A549 treated with Hydrocortisone at 1 μM for 4 hours (cell line): ENCODE measurements around the gene DNAJB11. TPM values are rescaled to one million over a fixed set of nuclear protein-coding genes. Genes with fewer than 3 reads are reported as not detected.

Experiments used
- total RNA-seq: library from RNA; stranded (reverse); fragments of 200-300 nt; extraction: Qiagen RNA extraction; gene quantifications from 5 replicates; pipeline ENCODE4 v1.2.3, GENCODE V29; 2022

Gene DNAJB11
- 48.3 to 54.8 TPM (median 52.8 TPM) in 5 replicates for total RNA-seq

DNA sequence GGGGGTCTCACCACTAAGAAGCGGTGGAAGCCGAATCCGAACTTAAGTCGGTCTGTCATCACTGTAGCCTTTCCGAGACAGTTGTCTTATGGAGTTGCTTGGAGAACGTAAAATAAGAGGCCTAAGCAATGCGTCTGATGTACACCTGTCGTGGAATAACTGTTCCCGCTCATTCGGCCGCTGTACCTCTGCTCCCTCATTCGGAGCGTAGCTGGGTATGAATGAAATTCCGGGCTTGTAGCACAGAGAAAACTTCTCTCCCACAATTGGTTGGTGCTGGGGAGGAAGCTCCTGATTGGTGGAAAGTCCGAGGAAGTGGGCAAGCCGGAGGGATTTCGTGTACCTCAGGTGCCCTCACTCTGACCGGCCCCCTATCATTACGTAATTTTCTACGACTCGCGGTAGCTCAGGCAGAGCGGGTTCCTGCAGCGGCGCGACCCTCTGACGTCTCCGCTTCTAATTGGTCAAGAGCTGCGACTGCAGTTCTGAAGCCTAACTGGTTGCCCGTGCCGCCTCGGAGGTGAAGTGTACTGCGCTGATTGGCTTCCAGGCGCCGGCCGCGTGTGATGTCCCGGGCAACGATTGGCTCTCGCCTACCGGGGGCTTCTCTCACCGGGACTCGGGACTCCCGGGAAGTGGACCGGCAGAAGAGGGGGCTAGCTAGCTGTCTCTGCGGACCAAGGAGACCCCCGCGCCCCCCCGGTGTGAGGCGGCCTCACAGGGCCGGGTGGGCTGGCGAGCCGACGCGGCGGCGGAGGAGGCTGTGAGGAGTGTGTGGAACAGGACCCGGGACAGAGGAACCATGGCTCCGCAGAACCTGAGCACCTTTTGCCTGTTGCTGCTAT, at the start of gene DNAJB11:
DNAJB11 (plus strand) TSS at position 625 of the 845 bp plus-strand sequence; CDS start at position 803, 178 bp downstream.

DNA sequence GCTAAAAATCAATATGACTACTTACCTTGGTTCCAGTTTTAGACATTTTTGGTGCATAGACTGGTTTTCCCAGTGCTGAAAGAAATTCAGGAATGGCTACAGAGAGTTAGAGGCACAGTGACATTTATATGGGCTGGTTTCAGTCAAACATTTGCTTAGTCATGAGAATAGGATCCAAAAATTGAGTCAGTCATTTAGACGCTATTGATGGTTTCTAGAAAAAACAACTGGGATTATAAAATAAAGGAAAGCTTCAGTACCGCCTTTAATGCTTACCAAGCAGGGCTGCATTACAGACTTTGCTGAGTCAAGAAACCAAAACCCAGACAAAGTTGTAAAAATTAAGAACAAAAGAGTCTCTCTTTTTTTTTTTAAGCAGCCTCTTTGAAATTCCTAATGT, 26.2 kb upstream of the DNAJB11 start, which contains the start of gene CRYGS:
CRYGS (minus strand) TSS at position 100 of the 400 bp plus-strand sequence; CDS start at position 46, 54 bp downstream.

DNA sequence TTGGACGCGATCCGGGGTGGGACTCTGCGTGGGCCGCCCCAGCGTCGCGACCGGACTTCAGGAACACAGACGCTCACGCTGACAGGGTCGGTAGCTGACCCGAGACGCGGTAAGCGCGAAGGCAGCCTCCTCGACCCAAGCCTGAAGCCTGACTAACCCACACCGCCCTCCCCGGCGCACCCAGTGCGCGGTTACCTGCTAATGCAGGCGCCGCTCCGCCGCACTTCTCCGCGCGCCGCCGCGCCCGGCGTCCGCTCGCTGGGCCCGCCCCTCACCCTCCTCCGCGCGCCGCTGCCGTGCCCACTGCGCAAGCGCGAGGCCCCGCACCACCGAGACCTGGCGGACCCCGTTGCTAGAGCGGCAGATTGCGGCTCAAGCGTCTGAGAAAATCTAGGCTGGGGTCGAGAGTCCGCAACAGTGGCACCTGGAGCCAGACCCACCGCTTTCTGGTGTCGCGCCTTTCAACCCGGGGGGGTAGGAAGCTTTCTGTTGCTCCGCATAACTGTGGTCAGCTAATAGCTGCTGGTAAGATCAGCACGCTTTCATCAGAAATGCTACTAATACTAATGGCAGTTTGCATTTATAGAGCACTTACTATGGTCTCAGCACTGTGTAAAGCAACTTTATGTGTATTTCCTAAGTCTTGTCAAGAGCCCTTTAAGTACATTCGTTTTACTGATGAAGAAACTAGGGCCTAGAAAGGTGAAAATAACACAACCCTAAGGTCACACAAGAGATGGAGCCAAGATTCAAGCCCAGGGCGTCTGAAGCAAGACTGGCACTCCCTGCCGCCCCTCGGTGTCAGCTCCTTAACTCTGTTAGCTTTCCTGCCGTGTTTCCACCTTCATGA, 3.2 kb upstream of the DNAJB11 start, which contains the start of gene TBCCD1:
TBCCD1 (minus strand) TSS at position 268 of the 850 bp plus-strand sequence. CDS start 3,010 bp downstream, outside the sequence.

DNA sequence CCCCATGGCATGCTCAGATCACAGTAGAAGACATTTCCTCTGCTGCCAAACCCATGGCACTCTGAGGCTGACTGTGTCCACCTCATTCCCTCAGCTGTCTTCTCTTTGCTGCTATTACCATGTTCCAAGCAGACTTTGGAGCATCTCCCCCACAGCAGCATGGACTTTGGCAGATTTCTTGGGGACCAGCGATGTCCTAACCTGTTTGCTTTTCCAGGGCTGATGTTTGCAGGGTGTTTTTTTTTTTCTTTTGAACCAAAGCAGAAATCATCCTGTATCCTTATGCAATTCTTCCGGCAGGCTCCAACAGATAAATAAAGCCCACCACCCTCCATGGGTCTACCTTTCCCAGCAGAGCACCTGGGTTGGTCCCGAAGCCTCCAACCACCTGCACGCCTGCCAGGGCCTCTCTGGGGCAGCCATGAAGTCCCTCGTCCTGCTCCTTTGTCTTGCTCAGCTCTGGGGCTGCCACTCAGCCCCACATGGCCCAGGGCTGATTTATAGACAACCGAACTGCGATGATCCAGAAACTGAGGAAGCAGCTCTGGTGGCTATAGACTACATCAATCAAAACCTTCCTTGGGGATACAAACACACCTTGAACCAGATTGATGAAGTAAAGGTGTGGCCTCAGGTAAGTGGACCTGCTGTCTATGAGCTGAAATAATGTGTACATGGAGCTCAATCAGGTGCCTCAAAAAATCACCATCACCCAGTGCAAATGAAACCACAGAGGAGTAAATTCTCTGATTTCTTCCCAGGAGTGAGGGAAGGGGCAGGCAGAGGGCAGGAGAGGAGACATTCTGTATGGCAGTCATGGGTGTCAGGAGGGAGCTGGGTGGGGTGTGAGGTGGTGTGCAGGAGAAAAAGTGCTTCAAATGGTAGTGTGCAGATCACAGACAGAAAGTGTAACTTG, 42.5 kb downstream of the DNAJB11 start, which contains the start of gene AHSG:
AHSG (plus strand) TSS at position 340 of the 916 bp plus-strand sequence; CDS start at position 422, 82 bp downstream.

Other genes with a start within 250 kb of the DNAJB11 start
- 7.0 to 13.9 TPM (median 7.2 TPM) in 5 replicates for gene DGKG, start 208.5 kb upstream of the DNAJB11 start, total RNA-seq
- gene CRYGS, start 26.3 kb upstream of the DNAJB11 start, total RNA-seq, result 0.38 to 0.89 TPM (median 0.78 TPM) in 5 replicates
- gene TBCCD1, start 3.4 kb upstream of the DNAJB11 start, total RNA-seq, result 6.0 to 8.0 TPM (median 6.6 TPM) in 5 replicates
- 0.09 to 0.13 TPM (median 0.12 TPM) in 4 of 5 replicates, not detected in the other for gene AHSG, start 42.3 kb downstream of the DNAJB11 start, total RNA-seq
- gene FETUB, start 69.7 kb downstream of the DNAJB11 start, total RNA-seq, result 0.12 to 0.34 TPM (median 0.15 TPM) in 3 of 5 replicates, not detected in the others
- not detected in 5 replicates for gene HRG, start 95.3 kb downstream of the DNAJB11 start, total RNA-seq
- 0.06 TPM in 1 of 5 replicates, not detected in the others for gene KNG1, start 146.6 kb downstream of the DNAJB11 start, total RNA-seq
- 126 to 149 TPM (median 136 TPM) in 5 replicates for gene EIF4A2, start 212.9 kb downstream of the DNAJB11 start, total RNA-seq
- gene RFC4, start 235.8 kb downstream of the DNAJB11 start, total RNA-seq, result 41.0 to 61.1 TPM (median 47.8 TPM) in 5 replicates